MM.1S (cell line): Measurements from ENCODE around the gene SP100.

Source experiments
- EZH2 ChIP-seq: fragments of 300-600 bp; sonication (generic); optimal IDR thresholded peaks from 2 replicates; pipeline ENCODE3; 2017; ENCODE audit warnings: low read depth, mild to moderate bottlenecking, antibody characterized with exemption, low read length, mixed read lengths
- TF ChIP-seq, protein P1 (sequence below): fragments of 300-600 bp; sonication (generic); IDR thresholded peaks from 2 replicates; pipeline ENCODE4 v1.5.1; 2016; ENCODE audit warnings: antibody characterized with exemption, low read length, mixed read lengths

DNA sequence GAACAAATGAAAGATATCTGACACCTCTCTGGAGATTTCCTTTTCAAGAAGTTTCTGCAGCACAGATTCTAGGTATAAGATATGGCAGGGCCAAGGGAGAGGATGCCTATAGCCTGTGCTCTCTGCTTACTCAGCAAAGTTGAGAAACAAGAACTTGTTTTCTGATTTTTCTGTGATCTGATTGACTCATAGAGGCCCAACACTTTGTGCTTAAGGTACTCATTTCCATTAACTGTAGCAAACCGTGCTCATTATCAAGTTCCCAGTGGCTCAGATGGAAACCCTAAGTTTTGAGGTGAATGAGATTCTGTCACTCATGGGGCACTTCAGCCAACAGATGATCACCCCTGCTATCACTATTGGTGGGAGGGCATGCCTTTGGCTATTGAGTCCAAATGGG is 124.3 kb downstream of the SP100 start:
- no peak for TF ChIP-seq EZH2
- TF ChIP-seq, protein P1, sequence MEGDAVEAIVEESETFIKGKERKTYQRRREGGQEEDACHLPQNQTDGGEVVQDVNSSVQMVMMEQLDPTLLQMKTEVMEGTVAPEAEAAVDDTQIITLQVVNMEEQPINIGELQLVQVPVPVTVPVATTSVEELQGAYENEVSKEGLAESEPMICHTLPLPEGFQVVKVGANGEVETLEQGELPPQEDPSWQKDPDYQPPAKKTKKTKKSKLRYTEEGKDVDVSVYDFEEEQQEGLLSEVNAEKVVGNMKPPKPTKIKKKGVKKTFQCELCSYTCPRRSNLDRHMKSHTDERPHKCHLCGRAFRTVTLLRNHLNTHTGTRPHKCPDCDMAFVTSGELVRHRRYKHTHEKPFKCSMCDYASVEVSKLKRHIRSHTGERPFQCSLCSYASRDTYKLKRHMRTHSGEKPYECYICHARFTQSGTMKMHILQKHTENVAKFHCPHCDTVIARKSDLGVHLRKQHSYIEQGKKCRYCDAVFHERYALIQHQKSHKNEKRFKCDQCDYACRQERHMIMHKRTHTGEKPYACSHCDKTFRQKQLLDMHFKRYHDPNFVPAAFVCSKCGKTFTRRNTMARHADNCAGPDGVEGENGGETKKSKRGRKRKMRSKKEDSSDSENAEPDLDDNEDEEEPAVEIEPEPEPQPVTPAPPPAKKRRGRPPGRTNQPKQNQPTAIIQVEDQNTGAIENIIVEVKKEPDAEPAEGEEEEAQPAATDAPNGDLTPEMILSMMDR = no peak
